Brain pericyte (primary cell): ENCODE results near the gene PRRT3.
"Not testable (repeated sequence)": the region's sequence is repeated elsewhere in the genome, so short reads cannot be mapped to it uniquely, and the experiment has no call there.

ENCODE experiments used
- DNase-seq: peaks from one replicate; pipeline ENCODE4 v3.0.0-alpha.2; 2012; ENCODE audit warnings: low read depth, low spot score

The PRRT3 gene

DNA sequence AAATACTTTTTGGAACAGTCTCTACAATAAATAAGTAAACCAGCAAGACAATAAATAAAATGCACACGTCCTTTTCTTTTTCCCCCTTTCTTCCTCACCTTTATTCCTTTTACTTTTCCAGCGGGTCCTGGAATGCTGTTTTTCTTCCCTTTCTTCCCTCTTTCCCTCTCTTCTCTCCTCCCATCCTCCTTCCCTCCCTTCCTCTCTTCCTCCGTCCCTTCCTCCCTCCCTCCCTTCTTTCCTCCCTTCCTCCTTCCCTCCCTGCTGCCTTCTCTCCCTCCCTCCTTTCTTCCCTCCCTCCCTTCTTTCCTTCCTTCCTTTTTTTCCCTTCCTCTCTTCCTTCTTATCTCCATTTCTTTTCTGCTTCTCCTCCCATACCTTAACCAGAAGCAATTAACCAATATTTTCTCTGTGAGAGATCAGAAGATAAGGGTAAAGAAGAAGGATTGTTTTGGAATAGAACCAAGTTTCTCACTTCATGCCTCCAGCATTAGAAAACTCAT lies 52.9 kb downstream of the PRRT3 start:
- DNase-seq: no peak

DNA sequence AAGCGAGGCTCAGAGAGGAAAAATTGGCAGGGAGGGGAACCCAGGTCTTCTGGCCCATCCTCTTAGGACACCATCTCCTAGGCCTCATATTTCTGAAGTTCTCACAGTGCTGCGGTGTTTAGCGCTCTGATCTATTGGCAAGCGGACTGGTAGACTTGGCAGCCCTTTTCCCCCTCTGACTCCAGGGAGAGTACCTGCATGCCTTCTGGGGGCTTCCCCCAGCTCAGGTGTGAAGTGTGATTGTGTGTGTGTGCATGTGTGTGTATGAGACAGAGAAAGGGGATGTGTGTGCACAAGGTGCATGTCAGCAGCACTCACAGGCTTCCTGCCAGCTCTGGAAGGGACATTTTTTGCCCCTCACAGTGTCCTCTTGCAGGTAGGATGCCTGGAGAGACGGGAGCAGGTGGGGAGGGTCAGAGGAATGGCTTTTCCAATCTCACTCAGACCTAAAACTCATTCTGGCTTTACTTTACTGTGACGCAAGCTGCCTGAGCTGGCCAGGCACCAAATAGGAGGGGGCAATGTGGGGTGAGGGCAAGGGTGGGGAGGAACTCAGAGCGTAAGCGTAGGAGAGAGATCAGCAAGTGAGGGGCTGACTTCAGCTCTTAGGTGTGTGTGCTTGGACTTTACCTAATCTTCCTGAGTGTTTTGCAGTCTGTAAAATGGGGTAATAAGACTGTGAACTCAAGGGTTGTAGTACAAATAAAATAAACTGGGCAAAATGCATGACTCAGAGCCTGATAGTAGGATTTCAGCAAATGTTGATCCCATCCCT lies 53.6 kb downstream of the PRRT3 start:
- no peak for DNase-seq

DNA sequence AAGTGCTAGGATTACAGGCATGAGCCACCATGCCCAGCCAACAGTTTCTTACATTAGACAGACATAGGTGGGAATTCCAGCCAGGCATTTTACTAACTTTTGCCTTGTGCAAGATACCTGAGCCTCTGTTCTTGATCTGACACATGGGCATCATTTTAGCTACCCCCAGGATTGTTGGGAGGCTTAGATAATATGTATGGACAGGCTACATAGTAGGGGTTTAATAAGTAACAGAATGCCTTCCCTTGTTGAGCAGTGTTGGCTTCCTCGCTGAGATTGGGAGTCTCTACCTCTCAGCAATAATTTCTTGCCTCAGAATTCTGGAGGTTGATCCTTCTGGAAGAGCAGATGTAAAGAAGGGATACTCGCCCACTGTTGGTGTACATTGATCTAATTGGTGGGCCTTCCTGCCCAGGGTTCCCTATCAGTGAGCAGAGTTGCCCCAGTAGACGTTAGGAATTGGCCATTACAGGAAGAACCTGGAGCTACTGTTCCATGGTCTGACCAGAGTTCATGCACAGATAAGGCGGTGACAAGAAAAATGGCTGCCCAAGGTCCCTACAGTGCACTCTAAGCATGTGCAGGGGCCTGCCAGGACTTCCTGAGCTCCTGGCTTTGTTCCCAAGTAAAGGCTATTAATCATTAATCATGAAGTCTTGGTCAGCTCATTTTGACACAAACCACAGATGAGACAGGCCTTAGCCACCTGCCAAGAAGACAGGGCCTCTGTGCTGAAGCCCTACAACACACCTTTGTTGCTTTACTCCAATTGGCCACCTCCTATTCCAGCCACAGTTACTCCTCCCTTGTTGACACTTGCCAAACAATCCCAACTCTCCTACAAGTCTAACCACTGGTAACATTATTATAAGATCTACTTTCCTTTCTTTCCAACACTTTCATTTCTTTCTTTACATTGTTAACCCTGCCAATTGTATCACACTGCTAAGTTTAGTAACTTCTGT lies 54.5 kb downstream of the PRRT3 start:
- DNase-seq: no peak

DNA sequence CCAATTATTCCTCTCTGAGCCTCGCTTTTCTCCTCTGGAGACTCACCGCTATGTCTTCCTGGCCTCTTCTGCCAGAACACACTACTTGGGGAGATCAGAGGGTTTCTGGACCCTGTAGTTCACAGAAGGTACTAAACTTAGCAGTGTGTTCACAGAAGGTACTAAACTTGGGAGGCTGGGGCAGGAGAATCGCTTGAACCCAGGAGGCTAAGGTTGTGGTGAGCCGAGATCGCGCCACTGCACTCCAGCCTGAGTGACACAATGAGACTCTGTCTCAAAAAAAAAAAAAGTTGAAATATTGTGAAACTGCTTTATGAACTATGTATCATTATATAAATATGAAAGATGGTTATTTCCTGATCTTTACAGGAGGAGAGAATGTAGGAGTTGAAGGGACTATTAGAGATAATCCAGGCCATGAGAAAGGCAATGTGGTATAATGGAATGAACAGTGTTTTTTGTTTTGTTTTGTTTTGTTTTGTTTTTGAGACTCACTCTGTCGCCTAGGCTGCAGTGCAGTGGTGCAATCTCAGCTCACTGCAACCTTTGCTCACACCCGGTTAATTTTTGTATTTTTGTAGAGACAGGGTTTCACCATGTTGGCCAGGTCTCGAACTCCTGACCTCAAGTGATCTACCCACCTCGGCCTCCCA lies 55.3 kb downstream of the PRRT3 start:
- not testable (repeated sequence) for DNase-seq

DNA sequence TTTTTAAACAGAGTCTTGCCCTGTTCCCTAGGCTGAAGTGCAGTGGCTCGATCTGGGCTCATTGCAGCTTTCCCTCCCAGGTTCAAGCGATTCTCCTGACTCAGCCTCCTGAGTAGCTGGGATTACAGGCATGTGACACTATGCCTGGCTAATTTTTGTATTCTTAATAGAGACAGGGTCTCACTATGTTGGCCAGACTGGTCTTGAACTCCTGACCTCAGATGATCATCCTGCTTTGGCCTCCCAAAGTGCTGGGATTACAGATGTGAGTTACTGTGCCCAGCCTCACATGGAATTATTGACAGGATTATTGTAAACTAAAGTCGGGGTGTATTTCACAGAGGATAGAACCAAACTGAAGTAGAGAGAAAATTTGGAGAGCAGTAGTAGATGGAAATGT lies 56.5 kb downstream of the PRRT3 start:
- DNase-seq: not testable (repeated sequence)
